Activated CD4-positive, alpha-beta T cell treated with anti-CD3 and anti-CD28 coated beads, Interleukin-2, amount 50 U/mL, for 48 hours (primary cell): ENCODE data around the gene TASP1.
"Not testable (repeated sequence)": the region's sequence is repeated elsewhere in the genome, so short reads cannot be mapped to it uniquely, and the experiment has no call there.

ENCODE experiments used
- DNase-seq, 2 experiments: peaks; one replicate each; pipeline ENCODE4 v3.0.0-alpha.2; 2020

Gene TASP1

DNA sequence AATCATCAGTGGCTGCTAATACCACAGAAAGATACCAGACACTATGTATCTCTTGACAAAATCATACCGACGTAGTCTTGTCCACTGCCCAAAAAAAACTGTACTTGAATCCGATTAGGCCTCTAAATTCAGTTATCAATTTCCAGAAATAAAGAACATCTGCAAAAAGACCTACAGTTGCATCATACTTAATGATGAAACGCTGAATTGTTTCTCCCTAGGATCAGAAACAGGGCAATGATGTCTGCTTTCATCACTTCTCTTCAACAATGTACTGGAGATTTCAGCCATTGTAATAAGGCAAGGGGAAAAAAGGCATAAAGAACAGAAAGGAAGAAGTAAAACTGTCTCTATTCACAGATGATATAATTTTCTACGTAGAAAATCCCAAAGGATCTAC, 152.0 kb downstream of the TASP1 start:
- no peak for DNase-seq

DNA sequence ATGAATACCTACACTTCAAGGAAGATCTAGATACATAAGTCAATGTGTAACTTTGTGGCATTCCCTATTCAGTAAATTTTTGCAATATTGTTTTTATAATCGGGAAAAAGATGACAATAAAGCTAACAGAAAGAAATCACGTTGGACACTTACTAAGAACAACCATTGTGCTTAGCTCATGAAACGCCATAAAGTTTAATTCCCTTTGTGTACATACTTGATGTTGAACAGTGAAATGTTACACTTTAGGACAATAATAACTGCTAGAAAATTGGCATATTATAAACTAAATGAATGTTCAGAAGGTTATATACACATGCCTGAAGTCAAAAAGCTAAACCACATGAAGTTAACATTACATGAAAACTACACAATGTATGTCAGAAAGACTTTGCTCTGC, 153.2 kb downstream of the TASP1 start:
- DNase-seq, result no peak

DNA sequence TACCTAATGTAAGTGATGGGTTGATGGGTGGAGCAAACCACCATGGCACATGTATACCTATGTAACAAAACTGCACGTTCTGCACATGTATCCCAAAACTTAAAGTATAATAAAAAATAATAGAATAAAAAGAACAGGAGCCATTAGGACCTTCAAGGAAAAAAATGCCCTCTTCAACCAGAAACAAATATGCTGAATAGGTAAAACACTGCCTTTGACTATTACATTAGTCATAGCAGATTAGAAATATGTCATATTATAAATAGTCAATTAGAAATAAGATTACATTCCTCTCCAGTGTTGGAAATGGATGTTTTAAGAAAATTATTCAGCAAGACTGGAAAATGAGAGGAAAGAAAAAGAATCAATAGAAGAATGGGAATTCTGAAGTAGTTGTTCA, 153.7 kb downstream of the TASP1 start:
- DNase-seq, result not testable (repeated sequence)

DNA sequence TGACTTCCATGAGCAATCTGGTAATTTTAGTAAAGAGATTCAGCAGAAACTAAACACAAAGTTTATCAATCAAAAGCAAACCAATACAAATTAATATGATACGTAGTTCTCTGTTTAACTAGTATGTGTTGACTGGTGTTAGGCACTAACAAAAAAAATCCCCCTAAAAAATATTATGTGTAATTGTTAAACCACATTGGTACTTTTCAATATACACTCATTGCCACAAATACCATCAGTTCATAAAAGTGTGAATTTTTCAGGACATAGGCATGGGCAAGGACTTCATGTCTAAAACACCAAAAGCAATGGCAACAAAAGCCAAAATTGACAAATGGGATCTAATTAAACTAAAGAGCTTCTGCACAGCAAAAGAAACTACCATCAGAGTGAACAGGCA, 155.3 kb downstream of the TASP1 start:
- DNase-seq, result not testable (repeated sequence)

DNA sequence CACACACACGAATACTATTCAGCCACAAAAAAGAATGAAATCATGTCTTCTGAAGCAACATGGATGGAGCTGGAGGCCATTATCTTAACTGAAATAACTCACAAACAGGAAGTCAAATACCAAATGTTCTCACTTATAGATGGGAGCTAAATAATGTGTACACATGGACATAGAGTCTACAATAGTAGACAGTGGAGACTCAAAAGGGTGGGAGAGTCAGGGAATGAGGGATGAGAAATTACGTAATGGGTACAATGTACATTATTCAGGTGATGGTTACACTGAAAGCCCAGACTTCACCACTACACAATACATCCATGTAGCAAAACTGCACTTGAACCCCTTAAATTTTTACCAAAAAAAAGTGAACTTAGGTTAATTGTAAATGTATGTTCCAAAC, 160.4 kb downstream of the TASP1 start:
- no peak for DNase-seq

DNA sequence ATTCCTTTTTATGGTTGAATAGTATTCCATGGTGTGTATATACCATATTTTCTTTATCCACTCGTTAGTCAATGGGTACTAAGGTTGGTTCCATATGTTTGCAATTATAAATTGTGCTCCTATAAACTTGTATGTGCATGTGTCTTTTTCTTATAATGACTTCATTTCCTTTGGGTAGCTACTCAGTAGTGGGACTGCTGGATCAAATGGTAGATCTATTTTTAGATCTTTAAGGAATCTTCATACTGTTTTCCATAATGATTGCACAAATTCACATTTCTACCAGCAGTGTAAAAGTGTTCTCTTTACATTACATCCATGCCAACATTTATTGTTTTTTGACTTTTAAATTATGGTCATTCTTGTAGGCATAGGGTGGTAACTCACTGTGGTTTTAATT, 164.3 kb downstream of the TASP1 start:
- DNase-seq, result no peak

DNA sequence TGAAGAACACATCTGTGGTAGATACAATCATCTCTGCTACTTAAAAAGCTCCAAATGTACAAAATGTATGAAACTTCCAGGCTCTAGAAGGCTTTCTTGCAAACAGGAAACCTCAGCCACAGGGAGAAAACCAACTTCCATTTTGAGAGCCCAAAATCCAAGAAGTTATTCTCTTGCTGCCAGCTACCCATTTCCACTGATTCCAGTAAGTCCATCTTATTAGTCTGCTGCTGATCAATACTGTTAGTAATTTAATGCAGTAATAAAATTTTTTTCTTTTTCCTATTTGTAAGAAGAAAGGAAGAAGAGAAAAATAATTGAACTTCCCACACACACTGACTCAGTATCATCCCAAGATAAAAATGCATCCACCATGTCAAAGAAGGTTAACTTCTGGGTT, 169.5 kb downstream of the TASP1 start:
- DNase-seq, result no peak

DNA sequence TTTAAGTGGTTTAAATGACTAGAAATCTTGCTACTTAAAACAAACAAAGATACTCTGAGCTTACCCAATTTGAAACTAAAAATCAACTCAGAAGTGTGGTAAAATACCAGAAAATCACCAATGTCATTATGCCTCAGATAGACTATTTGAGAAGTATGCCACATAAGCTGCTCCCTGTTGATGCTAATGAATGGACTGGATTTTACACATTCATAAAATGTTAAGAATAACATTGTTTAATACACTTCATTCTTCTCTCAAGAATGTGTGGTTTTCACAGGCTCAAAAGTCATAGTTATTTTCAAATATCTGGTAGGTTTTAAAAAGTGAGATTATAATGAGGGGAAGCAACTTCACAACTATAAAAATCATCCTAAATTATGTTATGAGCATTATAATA, 170.6 kb downstream of the TASP1 start:
- DNase-seq, result no peak

DNA sequence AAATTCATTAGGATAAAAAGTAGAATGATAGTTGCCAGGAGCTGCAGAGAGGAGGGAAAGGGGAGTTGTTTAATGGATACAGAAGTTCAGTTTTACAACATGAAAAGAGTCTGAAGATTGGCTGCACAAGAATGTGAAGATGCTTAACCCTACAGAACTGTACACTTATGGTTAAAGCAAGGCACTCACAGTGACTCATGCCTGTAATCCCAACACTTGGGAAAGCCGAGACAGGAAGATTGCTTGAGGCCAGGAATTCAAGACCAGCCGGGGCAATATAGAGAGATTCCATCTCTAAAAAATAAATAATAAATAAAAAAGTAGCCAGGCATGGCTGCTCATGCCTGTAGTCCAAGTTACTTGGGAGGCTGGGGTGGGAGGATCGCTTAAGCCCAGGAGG, 174.0 kb downstream of the TASP1 start:
- DNase-seq, result no peak

DNA sequence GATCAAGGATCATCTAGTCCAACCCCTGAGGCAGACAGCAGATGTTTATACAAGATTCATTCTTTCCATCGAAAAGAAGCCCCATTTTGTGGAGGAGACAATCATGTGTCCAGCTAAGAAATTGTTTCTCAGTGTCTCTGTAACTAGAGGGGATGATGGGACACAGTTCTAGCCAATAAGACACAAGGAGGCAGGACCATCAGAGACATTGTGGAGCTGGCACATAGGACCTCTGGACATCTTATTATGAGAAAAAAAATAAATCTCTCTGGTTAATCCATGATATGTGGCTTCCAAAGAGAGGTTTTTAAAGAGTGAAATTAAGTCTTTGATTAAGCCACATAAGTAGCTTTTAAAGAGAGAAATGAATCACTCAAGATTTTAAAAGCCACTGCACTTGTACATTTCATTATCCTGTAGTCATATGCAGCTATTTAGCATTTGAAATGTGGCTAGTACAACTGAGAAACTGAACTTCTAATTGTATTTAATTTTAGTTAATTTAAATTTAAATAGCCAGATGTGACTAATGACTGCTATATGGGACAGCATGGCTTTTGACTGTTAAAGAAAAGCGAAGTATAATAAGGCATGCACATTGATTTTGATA, 176.8 kb downstream of the TASP1 start:
- no peak for DNase-seq

DNA sequence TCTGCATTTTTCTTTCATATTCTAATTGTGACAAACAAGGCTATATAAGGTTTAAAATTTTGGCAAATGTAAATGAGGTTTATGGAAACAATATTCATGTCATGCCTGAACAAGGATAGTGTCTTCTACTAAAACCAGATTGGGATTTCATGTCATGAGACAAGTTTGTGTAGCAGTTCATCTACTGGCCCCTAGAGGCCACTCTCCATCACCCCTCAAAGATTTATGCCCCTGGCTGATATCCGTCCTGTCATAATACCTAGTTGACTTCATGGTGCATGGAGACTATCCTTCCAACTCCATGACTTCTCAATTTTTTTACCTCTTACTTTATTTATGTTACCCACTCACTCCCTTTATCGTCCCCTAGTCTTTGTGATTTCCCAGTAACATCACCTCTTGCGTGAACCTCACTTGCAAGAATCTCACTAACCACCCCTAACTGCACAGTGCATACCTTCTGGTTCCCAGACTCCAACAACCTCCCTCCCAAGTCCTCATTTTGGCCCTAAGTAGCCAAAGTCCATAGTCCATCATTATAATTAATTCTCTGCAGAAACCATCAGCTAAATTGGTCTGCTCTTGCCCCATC, 179.8 kb downstream of the TASP1 start:
- DNase-seq, result peak; percentile 2 to 5

DNA sequence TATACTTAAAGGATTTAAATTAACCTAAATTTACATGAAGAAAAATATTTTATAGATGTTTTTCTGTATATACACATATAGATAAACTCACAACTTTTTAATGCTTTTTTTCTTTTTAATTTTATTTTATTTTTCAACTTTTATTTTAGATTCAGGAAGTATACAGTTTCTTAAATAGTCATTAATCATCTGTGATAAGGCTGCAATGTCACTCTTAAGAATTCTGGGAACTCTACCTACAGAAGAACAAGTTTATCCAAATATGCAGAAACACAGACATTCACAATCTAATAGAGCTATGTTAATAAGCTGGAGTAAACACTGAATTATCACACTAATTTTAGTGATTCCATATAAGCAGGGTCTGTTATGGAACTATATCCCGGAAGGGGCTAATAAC, 181.2 kb downstream of the TASP1 start:
- no peak for DNase-seq

DNA sequence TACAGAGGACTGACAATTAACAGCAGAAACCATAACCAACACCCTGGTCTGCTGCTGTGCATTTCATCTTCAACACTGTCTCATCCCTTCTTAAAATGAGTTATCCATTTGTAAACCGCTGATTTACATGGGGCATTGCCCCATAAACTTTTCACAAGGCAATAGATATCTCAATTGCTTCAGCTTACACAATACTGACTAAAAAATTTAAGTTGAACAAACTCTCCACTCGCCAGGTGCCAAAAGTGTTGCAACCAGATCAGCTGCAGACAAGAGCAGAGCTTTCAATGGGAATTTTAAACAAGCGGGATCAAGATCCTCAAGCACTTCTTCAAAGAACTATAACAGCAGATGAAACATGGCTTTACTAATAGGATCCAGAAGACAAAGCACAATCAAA, 183.0 kb downstream of the TASP1 start:
- DNase-seq, result no peak

DNA sequence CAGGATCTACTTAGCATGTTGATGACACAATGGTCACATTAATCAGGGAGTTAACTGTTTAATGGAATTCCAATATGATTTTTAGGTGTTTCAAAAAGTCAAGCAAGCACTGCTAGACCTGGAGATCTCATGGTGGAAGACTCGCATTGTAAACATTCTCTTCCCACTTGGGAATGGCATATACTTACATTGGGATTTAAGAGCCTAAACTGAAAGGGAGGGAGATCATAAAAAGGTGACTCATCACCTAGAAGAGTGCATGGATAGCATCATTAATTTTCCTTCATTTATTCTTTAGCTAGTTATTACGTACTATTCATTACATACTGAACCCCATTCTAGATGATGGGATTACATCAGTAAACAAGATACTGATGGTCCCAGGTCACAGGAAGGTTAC, 185.4 kb downstream of the TASP1 start:
- no peak for DNase-seq

DNA sequence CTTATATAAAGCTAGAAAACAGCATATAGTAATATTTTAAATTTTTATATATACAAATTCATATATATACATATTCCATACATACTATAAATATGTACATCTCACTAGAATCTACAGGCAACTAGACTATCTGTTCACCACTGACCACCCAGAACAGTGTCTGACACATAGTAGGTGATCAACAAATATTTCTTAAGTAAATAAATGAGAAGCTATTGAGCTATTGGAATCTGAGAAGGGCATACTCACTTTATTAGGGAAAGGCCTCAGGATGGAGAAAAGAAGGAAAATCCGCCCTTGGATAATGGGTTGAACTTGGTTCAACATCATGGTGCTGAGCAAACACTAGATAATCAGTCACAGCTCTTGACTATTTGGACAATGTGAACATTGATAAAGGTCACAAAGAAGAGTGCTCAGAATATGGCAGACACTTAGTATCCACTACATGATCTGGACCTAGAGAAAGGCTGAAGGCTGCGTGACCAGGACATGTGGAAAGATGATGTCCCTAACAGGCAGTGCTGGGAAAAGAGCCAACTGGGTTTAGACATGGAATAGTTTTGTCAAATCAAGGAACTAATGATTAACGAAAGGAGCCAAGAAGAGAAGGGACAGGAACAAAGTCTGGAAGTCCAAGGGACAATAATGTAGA, 186.1 kb downstream of the TASP1 start:
- no peak for DNase-seq

DNA sequence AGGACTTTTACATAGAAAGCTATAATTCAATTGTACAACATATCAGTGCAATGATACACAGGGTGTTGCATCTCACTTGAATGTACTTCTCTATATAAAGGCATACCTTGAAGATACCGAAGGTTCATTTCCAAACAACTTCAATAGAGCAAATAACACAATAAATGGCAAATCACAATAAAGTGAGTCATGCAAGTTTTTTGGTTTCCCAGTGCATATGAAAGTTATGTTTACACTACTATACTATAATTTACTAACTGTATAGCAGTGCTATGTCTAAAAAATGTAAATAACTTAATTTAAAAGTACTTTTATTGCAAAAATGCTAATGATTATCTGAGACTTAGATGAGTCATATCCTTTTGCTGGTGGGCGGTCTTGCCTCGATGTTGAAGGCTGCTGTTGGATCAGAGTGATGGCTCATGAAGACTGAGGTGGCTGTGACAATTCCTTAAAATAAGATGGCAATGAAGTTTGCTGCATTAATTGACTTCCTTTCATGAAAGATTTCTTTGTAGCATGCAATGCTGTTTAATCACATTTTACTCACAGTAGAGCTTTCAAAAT, 188.8 kb downstream of the TASP1 start:
- DNase-seq, result no peak

DNA sequence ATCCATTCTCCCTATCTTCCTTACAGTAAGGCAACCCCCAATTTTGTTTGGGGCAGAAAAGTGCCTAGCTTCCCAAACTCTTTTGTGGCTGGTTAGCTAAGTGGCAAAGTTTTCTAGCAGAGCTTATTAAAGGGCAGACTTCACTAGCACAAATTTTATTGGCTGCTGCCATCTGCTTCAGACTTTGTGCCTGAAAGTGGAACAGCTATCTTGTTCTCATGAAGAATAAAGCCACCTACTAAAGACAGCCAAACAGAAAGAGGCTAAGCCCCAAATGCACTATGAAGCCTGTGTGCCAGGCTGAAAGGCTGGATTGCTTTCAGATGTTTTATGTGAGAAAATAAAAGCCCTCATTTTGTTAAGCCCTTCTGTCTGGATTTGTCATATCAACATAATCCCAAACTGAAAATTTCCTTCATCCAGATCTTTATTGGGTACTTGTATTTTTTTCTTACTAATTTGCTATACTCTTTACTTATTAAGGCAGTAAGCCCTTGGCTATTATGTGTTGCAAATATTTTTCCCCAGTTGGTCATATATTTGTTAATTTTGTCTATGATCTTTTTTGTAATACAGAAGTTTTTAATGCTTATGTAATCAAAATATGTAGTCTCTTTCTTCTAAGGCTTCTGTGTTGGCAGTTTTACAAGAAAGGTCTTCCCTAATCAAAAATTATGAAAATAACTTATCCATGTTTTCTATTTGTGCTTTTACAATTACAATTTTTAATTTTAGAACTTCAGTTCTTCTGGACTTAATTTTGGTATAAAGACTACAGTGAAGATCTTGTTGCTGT, 191.1 kb downstream of the TASP1 start:
- no peak for DNase-seq

DNA sequence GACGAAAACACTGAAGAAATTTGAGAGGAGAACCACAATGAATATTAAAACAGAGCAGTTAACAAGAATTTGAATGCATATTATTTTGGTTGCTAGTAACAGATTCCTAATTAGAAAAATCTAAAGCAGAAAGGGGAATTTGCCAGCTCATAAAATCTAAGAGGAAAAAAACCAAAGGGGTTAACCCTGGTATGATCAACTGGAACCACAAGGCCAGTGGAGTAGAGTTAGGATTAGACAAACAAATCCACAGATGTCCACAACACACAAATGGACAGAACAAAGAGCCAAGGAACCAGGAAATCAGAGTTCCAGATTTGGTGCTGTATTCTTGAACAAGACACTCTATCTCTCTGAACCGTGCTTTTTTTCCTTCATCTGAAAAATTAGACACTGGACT, 195.0 kb downstream of the TASP1 start:
- DNase-seq, result no peak

DNA sequence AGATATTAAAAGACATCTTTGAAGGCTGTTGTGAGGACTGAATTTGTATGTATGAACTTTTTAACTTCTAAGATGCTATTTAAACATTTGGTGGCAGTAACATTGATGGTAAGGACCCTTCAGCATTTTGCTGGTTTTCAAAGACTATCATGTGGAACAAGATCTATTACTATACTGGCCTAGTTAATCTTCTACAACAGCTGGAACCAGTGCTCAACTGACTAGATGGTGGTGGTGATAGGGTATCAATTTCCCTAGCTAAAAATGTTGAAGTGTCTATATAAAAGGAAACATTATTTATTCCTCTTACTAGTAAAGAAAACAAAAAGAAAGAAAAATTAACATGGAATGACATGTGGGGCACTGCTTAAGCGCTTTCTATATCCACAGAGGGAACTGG, 195.7 kb downstream of the TASP1 start:
- no peak for DNase-seq

DNA sequence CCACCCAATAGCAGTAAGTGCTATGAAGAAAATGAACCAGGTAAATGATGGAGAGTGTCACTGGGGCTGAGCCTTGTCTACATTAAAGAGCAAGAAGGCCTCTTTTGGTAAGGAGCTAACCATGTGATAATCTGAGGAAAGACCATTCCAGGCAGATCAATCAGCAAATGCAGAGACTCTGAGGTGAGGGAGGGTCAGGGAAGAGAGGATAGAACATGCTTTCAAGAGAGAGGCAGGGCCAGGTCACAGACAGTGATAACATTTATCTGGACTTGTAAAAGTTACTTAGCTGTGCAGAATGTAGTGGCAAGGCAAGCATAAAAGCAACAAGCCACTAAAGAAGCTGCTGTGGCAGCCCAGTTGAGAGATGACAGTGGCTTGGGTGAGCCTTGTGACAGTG, 197.3 kb downstream of the TASP1 start:
- DNase-seq, result no peak

DNA sequence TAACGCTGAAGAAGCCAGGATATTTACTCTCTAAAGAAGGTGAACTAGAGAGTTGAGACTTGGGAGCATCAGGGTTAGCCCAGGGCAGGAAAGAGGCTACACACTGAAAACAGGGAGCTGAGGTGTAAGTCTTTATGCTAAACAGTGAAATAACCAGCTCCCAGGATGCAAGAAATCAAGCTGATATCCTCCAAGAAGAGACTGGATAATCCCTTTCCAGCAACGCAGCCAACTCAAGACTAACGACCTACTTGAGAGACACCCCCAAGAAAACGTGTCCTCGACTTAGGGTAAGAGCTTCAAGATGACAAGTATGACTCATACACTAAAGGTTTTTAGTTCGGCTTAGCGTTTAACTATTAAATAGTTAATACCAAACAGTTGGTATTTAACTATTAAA, 202.2 kb downstream of the TASP1 start:
- no peak for DNase-seq

DNA sequence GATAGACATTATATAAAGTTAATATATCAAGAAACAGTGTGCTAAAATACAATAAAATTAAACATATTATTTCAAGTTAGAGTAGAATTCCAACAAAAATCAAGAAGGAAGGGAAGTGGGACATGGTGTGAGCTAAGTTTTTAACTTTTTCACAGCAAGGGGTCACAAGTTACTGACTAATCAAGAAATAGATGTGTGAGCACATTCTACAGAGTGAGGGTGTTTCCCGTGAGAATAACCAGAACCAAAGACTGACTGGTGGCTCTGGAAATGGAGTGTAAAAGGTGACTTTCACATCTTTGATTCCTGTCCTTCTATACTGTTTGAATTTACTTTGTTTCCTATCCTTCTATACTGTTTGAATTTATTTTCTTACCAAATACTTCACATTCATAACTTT, 206.6 kb downstream of the TASP1 start:
- no peak for DNase-seq

DNA sequence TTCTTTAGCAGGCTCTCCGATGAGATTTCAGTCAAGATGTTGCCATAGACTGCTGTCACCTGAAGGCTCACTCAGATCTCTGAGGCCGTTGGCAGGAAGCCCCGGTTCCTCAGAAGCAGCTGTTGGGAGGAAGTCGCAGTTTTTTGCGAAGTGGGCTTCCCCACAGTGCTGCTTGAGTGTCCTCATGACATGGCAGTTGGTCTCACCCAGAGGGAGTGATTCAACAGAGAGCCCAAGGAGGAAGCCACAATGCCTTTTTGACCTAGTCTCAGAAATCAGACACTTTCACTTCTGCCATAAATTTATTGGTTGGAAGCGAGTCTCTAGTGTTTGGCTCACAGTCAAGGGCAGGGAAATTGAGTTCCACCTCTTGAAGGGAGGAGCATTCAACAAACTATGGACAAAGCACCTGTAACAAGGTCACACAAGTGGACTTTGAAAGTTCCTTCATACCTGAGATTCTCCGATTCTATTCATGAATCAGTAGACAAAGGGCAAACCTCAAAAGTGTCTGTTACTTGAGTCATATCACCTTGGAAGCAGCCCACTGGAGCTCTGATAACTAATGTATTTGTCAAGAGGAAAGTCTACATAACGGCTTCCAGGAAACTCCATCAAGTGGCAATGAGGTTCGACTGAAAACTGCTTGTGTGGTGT, 208.3 kb downstream of the TASP1 start:
- DNase-seq, result peak; percentile 5 to 15
